Upper lobe of left lung (tissue), 6 donors: ENCODE results near the gene NCF4. TPM values are rescaled to one million over a fixed set of nuclear protein-coding genes. Genes with fewer than 3 reads are reported as not detected.

Experiments
- ATAC-seq, 2 donors: fragments of 200-7000 bp; cut with Tn5 transposase; one replicate each; pipeline ENCODE4 v1.9.1; 2022; ENCODE audit warnings: mild to moderate bottlenecking in 2 of 2, moderate library complexity in 2 of 2; ENCODE audit not compliant: low FRiP score in 2 of 2
- DNase-seq, 2 donors: peaks; one replicate each; pipeline ENCODE4 v3.0.0-alpha.2; 2019 to 2020
- H3K27ac ChIP-seq, 4 donors: fragments of 200-600 bp; sonication (generic); one replicate each; pipeline ENCODE4 v1.5.1; 2016 to 2019
- H3K27me3 ChIP-seq, 4 donors: fragments of 200-600 bp; sonication (generic); one replicate each; pipeline ENCODE4 v1.5.1; 2017 to 2019
- H3K36me3 ChIP-seq, 4 donors: fragments of 200-600 bp; sonication (generic); one replicate each; pipeline ENCODE4 v1.5.1; 2016 to 2019
- H3K4me1 ChIP-seq, 4 donors: fragments of 200-600 bp; sonication (generic); one replicate each; pipeline ENCODE4 v1.5.1; 2018 to 2019
- H3K4me3 ChIP-seq, 4 donors: fragments of 200-600 bp; sonication (generic); one replicate each; pipeline ENCODE4 v1.5.1; 2017 to 2019; ENCODE audit warnings: mild to moderate bottlenecking in 2 of 4, moderate library complexity in 1 of 4
- H3K9me3 ChIP-seq, 4 donors: fragments of 200-600 bp; sonication (generic); one replicate each; pipeline ENCODE4 v1.5.1; 2018 to 2019
- EP300 ChIP-seq, 4 donors: sonication (generic); formaldehyde crosslinking; IDR thresholded peaks; one replicate each; pipeline ENCODE4 v1.5.1; 2017; ENCODE audit warnings: antibody characterized with exemption in 4 of 4, control low read depth in 2 of 4
- POLR2A ChIP-seq, 4 donors: fragments of 450-650 bp; IDR thresholded peaks; one replicate each; pipeline ENCODE4 v1.5.1; 2016 to 2017; ENCODE audit warnings: antibody characterized with exemption in 4 of 4, mild to moderate bottlenecking in 2 of 4
- POLR2AphosphoS5 ChIP-seq, 2 donors: sonication (generic); formaldehyde crosslinking; IDR thresholded peaks; one replicate each; pipeline ENCODE4 v1.5.1; 2017; ENCODE audit warnings: antibody characterized with exemption in 2 of 2
- WGBS, 2 donors: methylation state at CpG; one replicate each; pipeline ENCODE4 v1.1.5; 2017 to 2018; 5-methylcytosine and 5-hydroxymethylcytosine counted together
- total RNA-seq, 6 donors: library from RNA; depleted of rRNA in 4 of 6; stranded (reverse); fragments of >200 nt in 4 of 6; gene quantifications; one replicate each; pipeline versions ENCODE4 v1.1.0 to v1.2.1, GENCODE V29; 2016 to 2021
- TF ChIP-seq, protein P1 (sequence below), 6 experiments: fragments of 450-650 bp in 4 of 6; fragments of 200-600 bp in 2 of 6; sonication (generic) in 2 of 6; IDR thresholded peaks; one replicate each; pipeline ENCODE4 v1.5.1; 2016 to 2019; ENCODE audit warnings: antibody characterized with exemption in 6 of 6
- donor health status: DM: no; HTN: no; CAD: no; lungs with moderate emphysema.
- donor health status: DM: no; HTN: yes; CAD: no; lungs with severe emphysema.

The NCF4 gene
- total RNA-seq, 6 donors from 2014 or later: 28.2 to 72.5 (median 54.3) TPM

DNA sequence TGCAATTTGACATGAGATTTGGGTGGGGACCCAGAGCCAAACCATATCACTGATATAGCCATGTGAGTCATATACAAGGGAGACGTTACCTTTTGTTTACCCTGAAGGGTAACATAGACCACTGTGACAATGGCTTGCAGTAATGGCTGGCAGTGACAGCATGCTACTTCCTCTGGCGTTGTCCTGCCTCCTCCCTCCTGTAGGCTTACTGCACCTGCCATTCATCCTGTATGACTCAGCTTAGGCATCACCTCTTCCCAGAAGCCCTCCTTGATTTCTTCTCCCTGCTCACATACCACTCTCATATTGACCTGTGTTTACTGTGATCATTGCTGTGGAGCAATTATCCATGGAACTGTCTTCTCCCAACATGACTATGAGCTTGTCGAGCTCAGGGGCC lies 32.0 kb upstream of the NCF4 start:
- DNase-seq: no peak
- peaks cover 0 to 6% (median 0%) of the 10 kb centered on the region in 4 donors for H3K27me3 ChIP-seq
- 45 to 58% methylated on average over 2 to 3 of the region's 3 CpGs for WGBS, 2 donors
- H3K9me3 ChIP-seq: no peaks in the 10 kb centered on the region
- no peaks in the 10 kb centered on the region for H3K36me3 ChIP-seq
- no peak overlapping the region for H3K27ac ChIP-seq
- peaks cover 0 to 7% (median 0%) of the 10 kb centered on the region in 4 donors for H3K4me1 ChIP-seq
- no peak for ATAC-seq
- no peak overlapping the region for H3K4me3 ChIP-seq
- TF ChIP-seq, protein P1, sequence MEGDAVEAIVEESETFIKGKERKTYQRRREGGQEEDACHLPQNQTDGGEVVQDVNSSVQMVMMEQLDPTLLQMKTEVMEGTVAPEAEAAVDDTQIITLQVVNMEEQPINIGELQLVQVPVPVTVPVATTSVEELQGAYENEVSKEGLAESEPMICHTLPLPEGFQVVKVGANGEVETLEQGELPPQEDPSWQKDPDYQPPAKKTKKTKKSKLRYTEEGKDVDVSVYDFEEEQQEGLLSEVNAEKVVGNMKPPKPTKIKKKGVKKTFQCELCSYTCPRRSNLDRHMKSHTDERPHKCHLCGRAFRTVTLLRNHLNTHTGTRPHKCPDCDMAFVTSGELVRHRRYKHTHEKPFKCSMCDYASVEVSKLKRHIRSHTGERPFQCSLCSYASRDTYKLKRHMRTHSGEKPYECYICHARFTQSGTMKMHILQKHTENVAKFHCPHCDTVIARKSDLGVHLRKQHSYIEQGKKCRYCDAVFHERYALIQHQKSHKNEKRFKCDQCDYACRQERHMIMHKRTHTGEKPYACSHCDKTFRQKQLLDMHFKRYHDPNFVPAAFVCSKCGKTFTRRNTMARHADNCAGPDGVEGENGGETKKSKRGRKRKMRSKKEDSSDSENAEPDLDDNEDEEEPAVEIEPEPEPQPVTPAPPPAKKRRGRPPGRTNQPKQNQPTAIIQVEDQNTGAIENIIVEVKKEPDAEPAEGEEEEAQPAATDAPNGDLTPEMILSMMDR (IDR thresholded peaks at IDR 0.05): no peak
- TF ChIP-seq POLR2A (IDR thresholded peaks at IDR 0.05) (no peak), EP300 (IDR thresholded peaks at IDR 0.05) (no peak), POLR2AphosphoS5 (IDR thresholded peaks at IDR 0.05) (no peak)

DNA sequence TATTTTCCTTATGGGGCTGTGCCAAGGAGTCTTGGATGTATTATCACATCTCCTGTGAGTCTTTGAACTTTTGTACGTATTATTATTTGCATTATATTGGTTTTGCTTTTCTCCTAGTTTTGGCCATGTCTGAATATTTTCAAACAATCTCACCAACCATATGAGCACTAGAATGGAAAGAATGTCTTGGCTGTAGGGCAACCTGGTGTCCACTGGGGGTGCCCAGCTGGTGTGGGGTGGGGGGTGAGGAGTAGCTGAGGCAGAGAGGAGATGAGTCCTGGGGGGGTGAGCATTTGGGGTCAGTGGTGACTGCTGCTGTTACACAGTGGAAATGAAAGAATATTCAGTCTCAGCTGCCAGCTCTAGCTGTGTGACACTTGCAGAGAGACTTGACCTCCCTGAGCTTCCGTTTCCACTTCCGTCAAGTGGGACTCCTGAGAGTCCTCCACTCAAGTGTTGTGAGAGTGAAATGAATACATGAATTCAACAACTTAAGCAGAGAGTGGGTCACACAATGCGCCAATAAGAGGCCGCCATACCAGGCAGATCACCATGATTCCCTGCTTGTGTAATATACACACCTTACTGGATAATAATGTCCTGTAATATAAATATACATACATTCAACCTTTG lies 31.3 kb upstream of the NCF4 start:
- no peaks in the 10 kb centered on the region for H3K9me3 ChIP-seq
- peak in 1 of 2 donors; percentile 78 for DNase-seq
- ATAC-seq: peak in 1 of 2 donors; percentile 74
- no peak overlapping the region for H3K27ac ChIP-seq
- WGBS, 2 donors: 41 to 68% methylated on average over 3 to 5 of the region's 5 CpGs
- peak in 1 of 4 donors; percentile 64 for TF ChIP-seq EP300 (IDR thresholded peaks at IDR 0.05)
- TF ChIP-seq POLR2AphosphoS5 (IDR thresholded peaks at IDR 0.05): peak in 1 of 2 donors; percentile 19
- no peak for TF ChIP-seq POLR2A (IDR thresholded peaks at IDR 0.05)
- TF ChIP-seq, protein P1 (IDR thresholded peaks at IDR 0.05): no peak
- H3K27me3 ChIP-seq: no peaks in the 10 kb centered on the region
- H3K4me3 ChIP-seq: no peak overlapping the region
- H3K36me3 ChIP-seq: no peaks in the 10 kb centered on the region
- peaks cover 0 to 7% (median 0%) of the 10 kb centered on the region in 4 donors for H3K4me1 ChIP-seq

DNA sequence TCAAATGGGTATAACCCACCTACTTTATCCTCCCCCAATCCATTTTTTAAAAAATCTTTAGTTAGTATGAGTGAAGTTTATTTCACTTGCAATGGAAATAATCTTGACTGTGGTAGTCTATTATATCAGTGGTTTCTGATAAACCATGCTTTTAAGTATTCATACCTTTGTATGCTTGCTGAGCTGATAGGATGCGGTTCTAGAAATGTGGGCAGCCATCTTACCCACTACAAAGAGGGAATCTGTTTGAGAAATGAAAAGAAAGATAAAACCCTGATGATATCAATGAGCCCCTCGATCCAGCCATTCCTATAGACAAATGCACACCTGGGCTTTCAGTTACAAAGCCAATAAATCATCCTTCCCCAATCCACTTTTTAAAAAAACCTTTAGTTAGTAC lies 30.2 kb upstream of the NCF4 start:
- H3K36me3 ChIP-seq: no peaks in the 10 kb centered on the region
- no peaks in the 10 kb centered on the region for H3K9me3 ChIP-seq
- H3K27ac ChIP-seq: no peak overlapping the region
- TF ChIP-seq POLR2A (IDR thresholded peaks at IDR 0.05) (no peak), EP300 (IDR thresholded peaks at IDR 0.05) (no peak), POLR2AphosphoS5 (IDR thresholded peaks at IDR 0.05) (no peak)
- no peaks in the 10 kb centered on the region for H3K27me3 ChIP-seq
- no peak for DNase-seq
- no peak for ATAC-seq
- H3K4me1 ChIP-seq: peaks cover 0 to 7% (median 0%) of the 10 kb centered on the region in 4 donors
- no peak overlapping the region for H3K4me3 ChIP-seq
- WGBS, 2 donors: 86 to 87% methylated on average over 2 of the region's 2 CpGs

DNA sequence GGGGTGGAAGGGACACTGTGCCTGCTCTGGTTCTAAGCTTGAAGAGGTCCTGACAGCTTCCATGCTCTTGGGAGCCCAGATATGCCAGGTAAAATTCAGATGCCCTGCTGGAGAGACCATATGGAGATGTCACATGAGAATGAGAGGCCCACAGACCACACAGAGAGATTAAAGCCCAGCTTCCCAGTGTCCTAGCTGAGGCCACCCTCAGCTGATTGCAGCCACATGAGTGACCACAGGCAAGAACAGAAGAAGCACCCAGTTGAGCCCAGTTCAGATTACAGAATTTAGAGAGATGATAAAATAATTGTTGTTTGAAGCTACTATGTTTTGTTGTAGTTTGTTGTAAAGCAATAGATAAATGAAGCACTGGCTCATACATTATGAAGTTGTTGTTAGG lies 29.6 kb upstream of the NCF4 start:
- Histone ChIP-seq H3K36me3 (no peaks in the 10 kb centered on the region), H3K27ac (no peak overlapping the region), H3K9me3 (no peaks in the 10 kb centered on the region), H3K4me3 (no peak overlapping the region), H3K27me3 (no peaks in the 10 kb centered on the region), H3K4me1 (peaks cover 0 to 7% (median 0%) of the 10 kb centered on the region in 4 donors)
- DNase-seq: no peak
- TF ChIP-seq POLR2AphosphoS5 (IDR thresholded peaks at IDR 0.05) (no peak), POLR2A (IDR thresholded peaks at IDR 0.05) (no peak), EP300 (IDR thresholded peaks at IDR 0.05) (no peak)
- TF ChIP-seq, protein P1 (IDR thresholded peaks at IDR 0.05): no peak
- no peak for ATAC-seq

DNA sequence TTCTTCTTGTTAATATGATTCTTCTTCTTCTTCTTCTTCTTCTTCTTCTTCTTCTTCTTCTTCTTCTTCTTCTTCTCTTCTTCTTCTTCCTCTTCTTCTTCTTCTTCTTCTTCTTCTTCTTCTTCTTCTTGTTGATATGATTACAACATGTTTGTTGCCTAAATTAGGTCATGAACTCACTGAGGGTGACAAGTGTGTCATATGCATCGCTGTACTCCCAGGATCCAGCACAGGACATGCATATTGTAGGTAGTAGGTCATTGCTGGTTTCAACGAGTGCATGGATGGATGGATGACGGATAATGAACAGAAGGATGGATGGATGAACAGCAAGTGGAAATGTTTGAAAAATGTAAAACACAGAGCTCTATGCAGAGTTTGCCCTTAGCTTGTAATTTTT lies 29.1 kb upstream of the NCF4 start:
- Histone ChIP-seq H3K36me3 (no peaks in the 10 kb centered on the region), H3K9me3 (no peaks in the 10 kb centered on the region), H3K27ac (no peak overlapping the region), H3K27me3 (no peaks in the 10 kb centered on the region), H3K4me3 (no peak overlapping the region), H3K4me1 (peaks cover 0 to 7% (median 0%) of the 10 kb centered on the region in 4 donors)
- ATAC-seq: no peak
- 77 to 87% methylated on average over 3 of the region's 3 CpGs for WGBS, 2 donors
- no peak for TF ChIP-seq EP300 (IDR thresholded peaks at IDR 0.05)
- TF ChIP-seq, protein P1 (IDR thresholded peaks at IDR 0.05): no peak
- TF ChIP-seq POLR2A (IDR thresholded peaks at IDR 0.05): no peak
- TF ChIP-seq POLR2AphosphoS5 (IDR thresholded peaks at IDR 0.05): no peak
- no peak for DNase-seq
